GM19351 (cell line): ENCODE measurements around the gene TMEM25.
"Not testable (repeated sequence)": the region's sequence is repeated elsewhere in the genome, so short reads cannot be mapped to it uniquely, and the experiment has no call there.

ENCODE experiments used
- ATAC-seq: cut with Tn5 transposase; IDR thresholded peaks from one replicate; pipeline ENCODE4 v1.9.1; 2021; ENCODE audit warnings: mild to moderate bottlenecking, moderate library complexity; ENCODE audit not compliant: unreplicated experiment

TMEM25 gene

GRCh38 chr11:118574636-118575035 lies 43.6 kb downstream of the TMEM25 start:
- no peak for ATAC-seq

DNA sequence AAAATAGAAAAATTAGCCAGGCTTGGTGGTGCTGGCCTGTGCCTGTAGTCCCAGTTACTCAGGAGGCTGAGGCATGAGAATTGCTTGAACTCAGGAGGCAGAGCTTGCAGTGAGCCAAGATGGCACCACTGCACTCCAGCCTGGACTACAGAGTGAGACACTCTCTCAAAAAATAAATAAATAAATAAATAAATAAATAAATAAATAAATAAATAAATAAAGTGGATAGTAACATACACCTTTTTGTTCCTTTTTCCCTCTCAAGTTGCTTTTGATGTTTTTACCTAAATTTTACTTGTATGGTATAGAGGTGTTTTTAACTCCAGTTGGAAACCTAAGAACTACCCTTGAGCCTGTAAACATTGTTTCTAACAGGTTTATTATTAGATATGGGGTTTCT lies 47.0 kb downstream of the TMEM25 start:
- not testable (repeated sequence) for ATAC-seq

DNA sequence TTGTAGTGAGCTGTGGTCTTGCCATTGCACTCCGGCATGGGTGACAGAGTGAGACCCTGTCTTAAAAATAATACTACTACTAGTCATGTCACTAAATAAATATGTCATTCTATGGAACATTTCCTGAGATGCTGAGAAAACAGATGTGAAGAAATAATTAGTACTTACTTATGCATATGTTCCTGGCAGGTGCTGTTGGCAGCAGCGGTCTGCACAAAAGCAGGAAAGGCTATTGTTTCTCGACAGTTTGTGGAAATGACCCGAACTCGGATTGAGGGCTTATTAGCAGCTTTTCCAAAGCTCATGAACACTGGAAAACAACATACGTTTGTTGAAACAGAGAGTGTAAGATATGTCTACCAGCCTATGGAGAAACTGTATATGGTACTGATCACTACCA lies 50.1 kb downstream of the TMEM25 start:
- ATAC-seq, result no peak
